ENCODE measurements around the gene WDR70.

- TF ChIP-seq CTCF (IDR thresholded peaks at IDR 0.05; ENCODE audit: insufficient read depth, low read depth, low read length) (no peak), EZH2 (IDR thresholded peaks at IDR 0.05; ENCODE audit: insufficient read depth, low read length) (no peak)
Measured at GRCh38 chr5:37665889-37666288, 286.8 kb downstream of the WDR70 start.

All from astrocyte (in vitro differentiated cells and primary cell).